ENCODE results near the gene PROSER3. TPM values are rescaled to one million over a fixed set of nuclear protein-coding genes. Genes with fewer than 3 reads are reported as not detected.

PROSER3 gene
- total RNA-seq: 1 to 10 TPM; 3.7 to 9.7 (median 8.6) TPM

DNA sequence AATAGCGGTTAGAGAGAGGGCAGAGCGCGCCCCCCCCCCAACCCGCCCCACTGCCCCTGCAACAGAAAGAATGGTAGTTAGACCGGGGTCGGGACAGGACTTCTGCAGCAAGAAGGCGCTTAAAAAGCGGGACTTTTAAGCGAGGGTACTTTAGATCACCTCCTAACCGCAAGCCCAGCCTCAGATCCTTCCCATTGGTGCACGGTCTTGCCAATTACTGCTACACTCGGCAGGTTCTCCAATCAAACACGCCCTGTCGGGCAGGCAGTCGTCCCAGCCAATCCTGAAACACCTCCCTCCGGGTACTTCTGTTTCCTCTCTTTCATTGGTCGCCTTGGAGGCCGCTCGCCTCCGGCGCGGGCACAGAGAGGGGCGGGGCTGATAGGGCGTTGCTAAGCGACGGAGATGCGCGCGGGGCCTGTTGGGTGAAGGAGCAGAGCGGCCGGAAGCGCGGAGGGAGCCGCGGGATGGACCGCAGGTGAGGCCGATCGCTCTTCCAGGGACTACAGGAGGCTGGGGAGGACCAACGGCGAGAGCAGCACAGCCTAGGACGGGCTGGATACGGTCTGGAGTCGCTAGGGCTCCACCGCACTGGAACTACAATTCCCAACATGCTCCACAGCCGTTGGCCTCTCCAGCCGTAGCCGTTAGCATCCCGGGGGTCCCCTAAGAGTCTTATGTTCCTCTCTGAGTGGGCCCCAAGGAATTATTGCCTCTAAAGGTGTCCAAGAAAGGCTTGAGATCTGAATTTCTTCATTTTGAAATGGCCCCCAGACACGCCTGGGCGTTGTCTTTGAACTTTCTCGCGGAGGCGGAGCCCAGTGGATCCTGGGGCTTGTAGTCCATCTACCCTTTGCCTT is at the start of gene PROSER3:
Gene PROSER3 (plus strand): TSS at position 428 of the 860 bp plus-strand sequence. CDS start 40 bp downstream, at position 468.
- peak; percentile 97 for DNase-seq
- 1 to 2% methylated on average over 16 to 26 of the region's 53 CpGs for WGBS, 2 donors
- intact Hi-C loops (cut with DNase I): no loop called here

DNA sequence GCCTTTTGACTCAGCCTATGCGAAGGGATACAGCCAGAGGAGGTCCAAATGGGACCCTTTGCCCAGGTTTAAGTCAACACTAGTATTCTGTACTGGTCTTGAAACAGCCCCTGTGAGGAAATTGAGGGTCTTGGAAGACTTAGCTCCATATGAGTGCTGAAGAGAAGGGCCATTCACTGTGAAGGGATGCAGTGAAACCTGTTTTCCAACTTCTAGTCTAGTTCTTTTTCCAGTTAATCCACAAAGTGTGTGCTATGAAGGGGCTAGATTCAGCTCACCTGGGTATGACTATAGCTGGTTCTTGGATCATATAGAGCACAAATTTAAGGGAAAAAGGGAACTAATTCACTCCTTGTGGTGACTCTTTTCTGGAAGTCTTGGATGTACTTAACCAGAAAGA is 49.6 kb upstream of the PROSER3 start:
- Histone ChIP-seq H3K9me3 (no peaks in the 10 kb centered on the region), H3K4me1 (peaks cover 0 to 52% (median 0%) of the 10 kb centered on the region in 3 donors), H3K36me3 (no peaks in the 10 kb centered on the region), H3K4me3 (no peak overlapping the region), H3K27me3 (peaks cover 0 to 3% (median 0%) of the 10 kb centered on the region in 4 donors), H3K27ac (no peak overlapping the region)
- 100% methylated on average over 1 of the region's 1 CpG; no CpG with 5 or more reads in 1 of the 2 donors for WGBS, 2 donors
- intact Hi-C loops (cut with DNase I): no loop called here
- TF ChIP-seq POLR2A (IDR thresholded peaks at IDR 0.05): no peak
- TF ChIP-seq, protein P1, sequence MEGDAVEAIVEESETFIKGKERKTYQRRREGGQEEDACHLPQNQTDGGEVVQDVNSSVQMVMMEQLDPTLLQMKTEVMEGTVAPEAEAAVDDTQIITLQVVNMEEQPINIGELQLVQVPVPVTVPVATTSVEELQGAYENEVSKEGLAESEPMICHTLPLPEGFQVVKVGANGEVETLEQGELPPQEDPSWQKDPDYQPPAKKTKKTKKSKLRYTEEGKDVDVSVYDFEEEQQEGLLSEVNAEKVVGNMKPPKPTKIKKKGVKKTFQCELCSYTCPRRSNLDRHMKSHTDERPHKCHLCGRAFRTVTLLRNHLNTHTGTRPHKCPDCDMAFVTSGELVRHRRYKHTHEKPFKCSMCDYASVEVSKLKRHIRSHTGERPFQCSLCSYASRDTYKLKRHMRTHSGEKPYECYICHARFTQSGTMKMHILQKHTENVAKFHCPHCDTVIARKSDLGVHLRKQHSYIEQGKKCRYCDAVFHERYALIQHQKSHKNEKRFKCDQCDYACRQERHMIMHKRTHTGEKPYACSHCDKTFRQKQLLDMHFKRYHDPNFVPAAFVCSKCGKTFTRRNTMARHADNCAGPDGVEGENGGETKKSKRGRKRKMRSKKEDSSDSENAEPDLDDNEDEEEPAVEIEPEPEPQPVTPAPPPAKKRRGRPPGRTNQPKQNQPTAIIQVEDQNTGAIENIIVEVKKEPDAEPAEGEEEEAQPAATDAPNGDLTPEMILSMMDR (IDR thresholded peaks at IDR 0.05): no peak
- no peak for DNase-seq

More for the DNA sequence above, at the start of gene PROSER3:
- H3K27ac ChIP-seq: peak within 1 kb of the TSS; percentile 93 to 98 (median 96)
- TF ChIP-seq, protein P1 (IDR thresholded peaks at IDR 0.05): peak in 1 of 6 experiments; percentile 7
- peak in 3 of 4 donors; percentile 60 to 75 (median 71) for TF ChIP-seq POLR2A (IDR thresholded peaks at IDR 0.05)
- peaks cover 2 to 47% (median 15%) of the 10 kb centered on the region in 3 donors for H3K36me3 ChIP-seq
- H3K27me3 ChIP-seq: no peaks in the 10 kb centered on the region
- H3K9me3 ChIP-seq: no peaks in the 10 kb centered on the region
- H3K4me1 ChIP-seq: peaks cover 32 to 53% (median 37%) of the 10 kb centered on the region in 3 donors
- H3K4me3 ChIP-seq: peak within 1 kb of the TSS; percentile 69 to 94 (median 91)

DNA sequence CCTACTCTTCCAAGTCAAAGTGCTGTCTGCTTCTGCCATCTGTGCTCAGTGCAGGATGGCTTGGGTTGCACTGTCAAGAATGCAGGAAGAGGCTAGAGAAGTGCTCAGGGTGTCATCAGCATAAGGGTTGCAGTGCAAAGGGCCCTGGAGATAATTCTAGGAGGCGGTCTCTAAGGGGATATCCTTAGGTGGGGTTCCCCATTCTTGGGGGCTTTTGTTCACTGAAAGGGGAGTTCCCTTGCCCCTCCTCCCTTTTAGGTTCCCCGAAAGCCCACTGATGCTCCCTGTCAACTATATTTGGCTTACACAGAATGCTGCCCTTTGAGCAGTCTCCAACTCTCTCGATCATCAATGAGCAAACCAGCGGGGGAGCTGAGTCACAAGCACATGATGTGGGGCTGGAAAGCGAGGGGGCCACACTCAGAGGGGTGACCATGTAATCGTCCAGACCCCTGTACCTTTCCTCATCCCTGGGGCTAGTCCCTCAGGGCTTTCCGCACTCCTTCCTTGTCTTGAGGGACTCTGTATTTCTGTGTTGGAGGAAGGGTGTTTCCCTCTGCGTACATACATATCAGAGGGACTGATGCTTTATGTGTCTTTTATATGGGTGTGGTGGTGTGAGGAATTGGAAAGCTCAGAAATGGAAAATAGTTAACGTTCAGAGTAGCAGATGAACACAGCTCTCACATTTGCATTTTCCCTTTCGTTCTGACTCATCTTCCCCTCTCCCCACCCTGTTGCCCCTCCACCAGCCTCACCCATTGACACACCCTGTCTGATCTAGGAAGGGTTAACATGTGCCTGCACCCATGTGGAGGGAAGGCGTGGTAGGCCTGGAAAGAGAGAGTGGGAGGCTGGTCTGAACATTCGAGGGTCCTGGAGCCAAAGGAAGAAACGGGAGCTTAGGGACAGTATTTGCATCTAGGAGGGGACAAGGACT is 46.9 kb upstream of the PROSER3 start:
- Histone ChIP-seq H3K9me3 (no peaks in the 10 kb centered on the region), H3K27me3 (no peaks in the 10 kb centered on the region), H3K4me3 (no peak overlapping the region), H3K36me3 (no peaks in the 10 kb centered on the region), H3K27ac (peak overlapping the region in 1 of 4 donors; percentile 24), H3K4me1 (peaks cover 10 to 59% (median 10%) of the 10 kb centered on the region in 3 donors)
- TF ChIP-seq POLR2A (IDR thresholded peaks at IDR 0.05): no peak
- TF ChIP-seq, protein P1 (IDR thresholded peaks at IDR 0.05): no peak
- intact Hi-C loops (cut with DNase I): loop anchor here (10.0 kb wide), 1 partner anchor 166 kb away; the partner anchor contains the start of gene TMEM147
- whole genome bisulfite sequencing, 2 donors: 40 to 47% methylated on average over 12 of the region's 13 CpGs
- no peak for DNase-seq

DNA sequence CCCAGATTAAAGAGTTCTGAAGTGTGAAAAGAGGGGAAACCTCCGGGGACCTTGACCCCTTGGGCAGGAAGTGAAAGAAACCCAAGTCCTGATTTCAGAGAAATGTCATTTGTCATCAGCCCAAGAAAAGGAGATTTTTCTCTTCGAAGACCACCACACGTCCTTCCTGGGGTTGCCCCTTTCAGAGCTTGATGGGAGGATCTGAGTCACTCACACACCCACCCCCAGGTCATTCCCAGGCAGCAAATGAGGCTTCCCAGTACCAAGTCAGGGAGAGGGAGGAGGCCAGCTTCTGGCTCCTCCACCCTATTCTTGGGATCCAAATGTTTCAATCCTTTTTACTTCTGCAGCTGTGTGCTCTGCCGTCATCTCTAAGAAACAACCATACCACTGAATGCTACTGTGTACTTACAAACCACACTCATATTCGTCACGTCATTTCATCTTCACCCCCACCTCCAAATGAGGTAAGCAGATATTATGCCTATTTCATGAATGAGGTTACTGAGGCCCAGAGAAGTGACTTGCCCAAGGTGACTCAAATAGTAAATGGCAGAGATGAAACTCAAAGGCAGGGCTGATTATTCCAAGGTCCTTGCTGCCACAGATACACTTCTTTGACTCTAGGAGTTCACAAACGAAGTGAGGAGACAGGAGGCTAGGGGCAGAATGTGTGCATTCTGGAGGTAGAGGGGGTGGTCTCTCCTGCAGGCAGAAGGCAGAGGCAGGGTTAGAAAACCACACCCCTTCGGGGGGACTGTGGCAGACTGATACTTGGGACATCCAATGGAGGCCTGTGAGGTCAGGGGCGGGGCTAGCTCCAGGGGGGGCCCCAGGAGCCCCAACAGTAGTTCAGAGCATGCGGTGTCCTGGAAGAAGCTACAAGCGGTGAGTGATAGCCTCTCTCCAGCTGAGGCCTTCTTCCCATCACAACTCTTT is 45.1 kb upstream of the PROSER3 start:
- no peak for TF ChIP-seq POLR2A (IDR thresholded peaks at IDR 0.05)
- TF ChIP-seq, protein P1 (IDR thresholded peaks at IDR 0.05): no peak
- Histone ChIP-seq H3K27ac (peak overlapping the region in 2 of 4 donors; percentile 4 to 49), H3K4me1 (peaks cover 12 to 56% (median 13%) of the 10 kb centered on the region in 3 donors), H3K27me3 (no peaks in the 10 kb centered on the region), H3K36me3 (no peaks in the 10 kb centered on the region), H3K9me3 (no peaks in the 10 kb centered on the region), H3K4me3 (peak overlapping the region in 1 of 4 donors; percentile 23)
- DNase-seq: no peak
- WGBS, 2 donors: 67 to 78% methylated on average over 10 to 11 of the region's 11 CpGs
- intact Hi-C loops (cut with DNase I): loop anchor here (10.0 kb wide), 1 partner anchor 168 kb away; the partner anchor contains the start of gene TMEM147
